Skeletal muscle tissue (tissue), 4 donors: Measurements from ENCODE around the gene LCT. TPM values are rescaled to one million over a fixed set of nuclear protein-coding genes. Genes with fewer than 3 reads are reported as not detected.

Source experiments
- H3K27ac ChIP-seq: one replicate; pipeline ENCODE4 v1.7.0; 2013; ENCODE audit warnings: mild to moderate bottlenecking, low read depth, low read length, inconsistent platforms
- H3K27me3 ChIP-seq, 3 donors: one replicate each; pipeline ENCODE4 v1.7.0; 2013; ENCODE audit warnings: low read length in 3 of 3; ENCODE audit not compliant: control insufficient read depth in 3 of 3, insufficient read depth in 3 of 3
- H3K36me3 ChIP-seq, 3 donors: one replicate each; pipeline ENCODE4 v1.7.0; 2013; ENCODE audit warnings: low read length in 3 of 3; ENCODE audit not compliant: control insufficient read depth in 3 of 3, insufficient read depth in 3 of 3
- H3K4me1 ChIP-seq, 3 donors: one replicate each; pipeline ENCODE4 v1.7.0; 2013; ENCODE audit warnings: low read length in 3 of 3, mild to moderate bottlenecking in 3 of 3; ENCODE audit not compliant: control insufficient read depth in 3 of 3, insufficient read depth in 3 of 3
- H3K4me3 ChIP-seq, 3 donors: one replicate each; pipeline ENCODE4 v1.7.0; 2013; ENCODE audit warnings: low read length in 3 of 3
- H3K9ac ChIP-seq, 3 donors: one replicate each; pipeline ENCODE4 v1.7.0; 2013; ENCODE audit warnings: low read length in 3 of 3, mild to moderate bottlenecking in 3 of 3, moderate library complexity in 2 of 3, low read depth in 1 of 3
- H3K9me3 ChIP-seq, 3 donors: one replicate each; pipeline ENCODE4 v1.7.0; 2013; ENCODE audit warnings: low read length in 3 of 3; ENCODE audit not compliant: control insufficient read depth in 3 of 3
- total RNA-seq: library from RNA; depleted of rRNA; stranded (reverse); fragments of >200 nt; gene quantifications from one replicate; pipeline ENCODE4 v1.2.3, GENCODE V29; 2014
- donor health status: Osteomylitis.

Gene LCT
- total RNA-seq, 1 donor from 2014 or later = not detected

DNA sequence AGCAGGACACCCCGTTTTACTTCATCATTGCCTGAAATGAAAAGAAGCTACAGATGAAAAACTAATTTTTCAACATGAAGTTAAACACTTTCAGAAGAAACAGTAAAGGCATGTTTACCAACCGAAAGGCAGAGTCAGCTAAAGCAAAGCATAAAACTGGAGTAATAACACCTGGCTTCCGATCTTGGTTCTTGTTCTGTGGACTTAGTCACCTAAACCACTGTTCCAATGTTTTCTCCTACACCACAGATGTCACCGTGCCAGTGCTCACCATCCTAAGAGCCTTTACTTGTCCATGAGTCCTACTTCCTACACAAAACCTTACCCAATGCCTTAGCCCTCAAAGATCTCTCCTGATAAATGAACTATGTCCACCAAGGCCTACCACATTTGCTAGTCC, 25.7 kb upstream of the LCT start:
- Histone ChIP-seq H3K27ac (no peak overlapping the region), H3K27me3 (no peaks in the 10 kb centered on the region), H3K9ac (no peak overlapping the region), H3K4me3 (no peak overlapping the region), H3K9me3 (no peaks in the 10 kb centered on the region), H3K36me3 (peaks cover 14 to 63% (median 48%) of the 10 kb centered on the region in 3 donors), H3K4me1 (no peaks in the 10 kb centered on the region)

DNA sequence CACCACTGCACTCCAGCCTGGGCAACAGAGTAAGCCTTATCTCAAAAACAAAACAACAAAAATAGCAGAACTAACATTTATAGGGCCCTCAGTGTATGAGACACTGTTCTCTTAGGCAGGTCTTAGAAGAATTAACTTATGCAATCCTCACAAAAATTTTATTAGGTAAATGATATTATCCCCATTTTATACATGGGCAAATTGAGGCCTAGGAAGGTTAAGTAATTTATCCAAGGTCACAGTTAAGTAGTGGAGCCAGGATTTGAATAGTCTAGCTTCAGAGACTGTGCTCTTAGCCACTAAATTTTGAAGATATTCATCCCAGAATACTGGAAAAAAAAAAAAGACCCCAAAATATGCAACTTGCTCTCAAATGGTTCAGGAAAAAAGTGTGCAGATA, 16.4 kb upstream of the LCT start:
- no peaks in the 10 kb centered on the region for H3K27me3 ChIP-seq
- H3K4me1 ChIP-seq = no peaks in the 10 kb centered on the region
- peaks cover 6 to 44% (median 40%) of the 10 kb centered on the region in 3 donors for H3K36me3 ChIP-seq
- no peaks in the 10 kb centered on the region for H3K9me3 ChIP-seq
- no peak overlapping the region for H3K27ac ChIP-seq
- no peak overlapping the region for H3K4me3 ChIP-seq
- H3K9ac ChIP-seq = no peak overlapping the region

DNA sequence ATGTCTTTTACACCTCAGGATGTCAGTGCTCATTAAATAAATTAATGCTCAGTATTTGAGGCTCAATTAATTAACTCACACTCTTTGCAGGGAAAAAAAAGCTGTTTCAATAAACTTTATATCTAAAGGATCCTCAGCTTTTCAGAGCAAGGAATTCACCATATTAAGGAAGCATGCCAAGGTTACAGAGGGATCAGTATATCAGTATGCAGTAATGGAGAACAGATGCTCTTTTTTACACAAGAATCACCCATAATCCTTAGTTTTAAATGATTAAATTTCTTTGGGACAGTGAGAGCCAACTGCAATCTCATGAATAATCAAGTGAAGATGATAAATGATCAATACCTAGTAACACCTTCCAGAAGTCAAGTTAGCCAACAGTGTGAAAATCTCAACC, 14.9 kb upstream of the LCT start:
- peaks cover 3 to 41% (median 39%) of the 10 kb centered on the region in 3 donors for H3K36me3 ChIP-seq

DNA sequence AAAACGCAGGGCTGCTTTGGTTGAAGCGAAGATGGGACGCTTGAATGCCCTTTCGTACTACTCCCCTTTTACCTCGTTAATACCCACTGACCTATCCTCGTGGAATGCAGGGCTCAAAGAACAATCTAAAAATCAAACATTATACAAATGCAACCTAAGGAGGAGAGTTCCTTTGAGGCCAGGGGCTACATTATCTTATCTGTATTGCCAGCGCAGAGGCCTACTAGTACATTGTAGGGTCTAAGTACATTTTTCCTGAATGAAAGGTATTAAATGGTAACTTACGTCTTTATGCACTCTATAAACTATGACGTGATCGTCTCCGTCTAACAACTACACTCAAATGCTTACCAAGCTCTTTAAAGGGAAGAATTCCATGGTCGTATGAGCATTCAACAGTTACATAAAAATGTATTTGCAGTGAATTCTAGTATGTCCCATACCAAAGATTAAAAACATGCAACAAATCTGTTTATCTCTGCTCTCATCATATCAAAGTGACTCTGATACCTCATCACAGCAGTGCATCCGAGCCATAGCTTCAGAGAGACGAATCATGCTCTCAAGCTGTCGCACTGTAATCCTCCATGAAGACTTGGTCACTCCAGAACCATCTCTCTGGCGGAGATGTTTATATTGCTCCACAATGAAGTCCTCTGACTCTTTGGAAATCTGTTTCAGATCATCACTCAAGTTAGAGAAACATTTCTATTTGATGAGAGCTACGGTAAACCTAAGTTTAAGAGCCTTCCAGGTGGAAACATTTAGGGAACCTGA, 14.1 kb upstream of the LCT start:
- H3K4me3 ChIP-seq = no peak overlapping the region
- H3K9ac ChIP-seq = no peak overlapping the region
- no peaks in the 10 kb centered on the region for H3K9me3 ChIP-seq
- peaks cover 1 to 38% (median 35%) of the 10 kb centered on the region in 3 donors for H3K36me3 ChIP-seq
- H3K27me3 ChIP-seq = no peaks in the 10 kb centered on the region
- H3K4me1 ChIP-seq = no peaks in the 10 kb centered on the region
- no peak overlapping the region for H3K27ac ChIP-seq

More for the DNA sequence above, 14.9 kb upstream of the LCT start:
- H3K27ac ChIP-seq = no peak overlapping the region
- no peaks in the 10 kb centered on the region for H3K27me3 ChIP-seq
- H3K4me1 ChIP-seq = no peaks in the 10 kb centered on the region
- no peaks in the 10 kb centered on the region for H3K9me3 ChIP-seq
- H3K9ac ChIP-seq = no peak overlapping the region
- H3K4me3 ChIP-seq = no peak overlapping the region

DNA sequence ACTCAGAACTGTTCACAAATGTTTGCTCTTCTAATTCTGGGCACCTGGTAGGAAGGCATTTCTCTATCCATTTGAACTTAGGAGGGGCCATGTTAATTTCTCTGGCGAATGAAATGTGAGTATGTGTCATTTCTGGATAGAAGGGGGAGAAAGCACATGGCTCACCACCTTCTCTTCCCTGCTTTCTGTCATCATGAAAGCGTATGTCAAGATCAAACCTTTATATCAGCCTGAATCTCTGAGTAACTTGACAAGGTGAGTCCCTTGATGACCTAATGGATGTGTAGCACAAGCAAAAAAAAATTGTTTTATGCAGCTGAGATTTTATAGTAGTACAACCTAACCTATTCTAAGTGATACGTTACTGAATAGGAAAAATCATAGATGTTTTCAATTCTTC, 12.1 kb upstream of the LCT start:
- Histone ChIP-seq H3K9me3 (no peaks in the 10 kb centered on the region), H3K27ac (no peak overlapping the region), H3K36me3 (peaks cover 2 to 52% (median 48%) of the 10 kb centered on the region in 3 donors), H3K9ac (no peak overlapping the region), H3K4me3 (no peak overlapping the region), H3K4me1 (no peaks in the 10 kb centered on the region), H3K27me3 (no peaks in the 10 kb centered on the region)

DNA sequence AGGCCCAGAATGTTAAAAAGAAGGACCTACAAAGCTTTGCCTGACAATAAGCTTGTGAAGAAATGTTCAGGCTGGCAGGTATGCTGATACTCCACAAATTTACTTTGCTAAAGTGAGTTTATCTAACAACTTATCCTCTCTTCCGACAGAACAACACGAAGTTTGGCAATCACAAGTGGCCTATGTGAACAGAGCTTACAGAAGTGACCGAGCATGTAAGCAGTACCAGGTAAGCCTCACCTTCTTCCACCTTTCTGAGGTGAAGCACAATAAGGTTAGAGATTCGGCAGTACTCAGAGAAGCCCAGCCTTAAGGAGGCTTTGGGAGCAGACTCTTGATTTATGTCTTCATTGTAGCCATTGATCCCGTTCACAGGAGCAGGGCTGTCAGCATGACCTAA, 9.0 kb upstream of the LCT start:
- Histone ChIP-seq H3K27me3 (no peaks in the 10 kb centered on the region), H3K9ac (no peak overlapping the region), H3K27ac (no peak overlapping the region), H3K9me3 (no peaks in the 10 kb centered on the region), H3K4me3 (no peak overlapping the region), H3K36me3 (peaks cover 8 to 49% (median 47%) of the 10 kb centered on the region in 3 donors), H3K4me1 (no peaks in the 10 kb centered on the region)

DNA sequence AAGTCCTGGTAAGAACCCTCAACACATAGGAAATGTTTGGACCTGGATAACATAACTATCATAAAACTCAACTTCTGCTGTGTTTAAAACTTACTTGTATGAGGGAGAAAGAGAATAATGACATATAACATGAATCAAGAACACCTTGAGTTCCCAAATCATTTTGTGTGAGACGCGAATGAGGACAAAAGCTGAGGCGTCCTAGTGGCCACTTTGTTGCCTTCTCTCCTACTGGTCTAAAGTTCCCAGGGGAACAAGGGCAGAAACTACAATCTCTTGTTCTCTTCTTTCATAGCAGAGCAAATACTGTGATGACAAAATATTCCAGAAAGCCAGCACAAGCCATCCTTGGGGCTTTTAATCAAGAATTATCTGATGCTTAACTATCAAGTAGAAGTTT, 8.3 kb upstream of the LCT start:
- Histone ChIP-seq H3K4me1 (peaks cover 0 to 4% (median 0%) of the 10 kb centered on the region in 3 donors), H3K27ac (no peak overlapping the region), H3K9ac (no peak overlapping the region), H3K4me3 (no peak overlapping the region), H3K36me3 (peaks cover 8 to 46% (median 42%) of the 10 kb centered on the region in 3 donors), H3K9me3 (no peaks in the 10 kb centered on the region), H3K27me3 (no peaks in the 10 kb centered on the region)

DNA sequence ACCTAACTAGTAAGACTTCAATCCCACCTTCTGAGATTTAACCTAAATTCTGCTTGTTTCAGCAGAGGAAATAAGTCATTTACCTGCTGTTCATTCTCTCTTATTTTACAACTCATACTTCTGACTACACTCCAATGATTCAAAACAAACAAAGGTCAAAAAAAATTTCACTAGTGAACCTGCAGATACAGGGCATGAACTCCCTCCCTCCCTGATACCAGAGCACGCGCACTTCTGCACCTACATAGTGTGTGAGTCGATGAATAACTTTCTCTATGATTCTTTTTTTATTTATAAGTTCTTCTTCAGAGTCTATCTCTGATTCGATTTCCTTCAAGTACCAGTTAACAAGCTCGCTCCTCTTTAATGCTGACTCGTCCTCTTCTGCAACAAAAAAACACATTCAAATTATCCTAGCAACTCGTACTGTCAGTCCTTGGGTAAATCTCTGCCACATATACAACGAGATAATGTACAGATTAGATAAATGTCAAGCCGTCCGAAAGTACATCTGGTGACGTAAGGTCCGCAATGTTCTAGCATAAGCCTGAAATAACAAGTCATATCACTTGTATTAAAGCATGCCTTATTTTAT, 7.4 kb upstream of the LCT start:
- no peaks in the 10 kb centered on the region for H3K27me3 ChIP-seq
- no peaks in the 10 kb centered on the region for H3K9me3 ChIP-seq
- H3K36me3 ChIP-seq = peaks cover 8 to 45% (median 42%) of the 10 kb centered on the region in 3 donors
- H3K9ac ChIP-seq = no peak overlapping the region
- H3K4me3 ChIP-seq = no peak overlapping the region
- peaks cover 0 to 6% (median 4%) of the 10 kb centered on the region in 3 donors for H3K4me1 ChIP-seq
- no peak overlapping the region for H3K27ac ChIP-seq

DNA sequence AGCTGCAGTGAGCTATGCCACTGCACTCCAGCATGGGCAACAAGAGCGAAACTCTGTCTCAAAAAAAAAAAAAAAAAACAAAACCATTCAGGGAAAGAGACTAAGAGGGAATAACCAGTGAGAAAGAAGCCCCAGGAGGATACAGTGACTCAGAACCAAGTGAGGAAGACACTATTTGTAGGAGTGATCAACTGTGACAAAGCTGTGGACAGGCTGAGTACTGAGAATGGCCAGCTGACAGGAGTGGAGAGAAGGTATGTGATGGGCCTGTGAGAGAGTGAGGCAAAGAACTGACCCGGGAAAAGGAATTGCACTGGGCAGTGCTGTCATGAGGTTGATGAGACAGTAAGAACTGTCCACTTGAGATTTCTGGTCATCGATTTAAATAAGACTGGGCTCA, 6.7 kb upstream of the LCT start:
- Histone ChIP-seq H3K4me1 (peaks cover 0 to 6% (median 4%) of the 10 kb centered on the region in 3 donors), H3K36me3 (peaks cover 8 to 39% (median 37%) of the 10 kb centered on the region in 3 donors), H3K4me3 (no peak overlapping the region), H3K27me3 (no peaks in the 10 kb centered on the region), H3K27ac (no peak overlapping the region), H3K9me3 (no peaks in the 10 kb centered on the region), H3K9ac (no peak overlapping the region)

DNA sequence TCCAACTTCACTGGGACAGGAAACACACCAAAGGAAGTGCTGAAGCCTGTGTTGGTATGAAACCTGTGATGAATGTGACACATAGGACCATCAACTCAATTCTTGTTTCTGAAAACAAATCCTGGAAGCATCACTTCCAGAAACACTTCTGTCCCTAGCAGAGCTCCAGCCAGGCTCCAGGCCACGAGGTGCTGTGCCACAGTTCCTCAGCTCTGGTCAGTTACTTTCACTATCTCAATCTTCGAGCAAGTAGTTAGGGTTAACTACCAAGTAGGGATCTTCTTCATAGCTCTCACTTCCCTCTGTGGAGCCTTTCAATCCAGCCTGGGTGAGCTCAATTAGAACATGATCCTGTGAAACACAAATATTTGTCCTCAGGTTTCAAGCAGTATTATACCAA, 3.6 kb upstream of the LCT start:
- H3K36me3 ChIP-seq = peaks cover 8 to 23% (median 22%) of the 10 kb centered on the region in 3 donors
- H3K9me3 ChIP-seq = no peaks in the 10 kb centered on the region
- H3K27me3 ChIP-seq = no peaks in the 10 kb centered on the region
- no peak overlapping the region for H3K9ac ChIP-seq
- no peak overlapping the region for H3K4me3 ChIP-seq
- peaks cover 0 to 6% (median 4%) of the 10 kb centered on the region in 3 donors for H3K4me1 ChIP-seq
- peak overlapping the region; percentile 2 for H3K27ac ChIP-seq
